Measurements from ENCODE around the gene SSR2.
A peak's percentile ranks its signal among the peaks of the same experiment; 100 is the strongest.

Gene SSR2

GRCh38 chr1:155982106-155982505, 38.6 kb downstream of the SSR2 start:
- H3K4me1 ChIP-seq = peaks cover 0 to 70% (median 53%) of the 10 kb centered on the region in 4 donors
- H3K4me3 ChIP-seq = peak overlapping the region in 1 of 2 donors; percentile 4
- no peak for DNase-seq
- H3K36me3 ChIP-seq = no peaks in the 10 kb centered on the region
- no peak for TF ChIP-seq CTCF (IDR thresholded peaks at IDR 0.05)
- H3K27ac ChIP-seq = peak overlapping the region; percentile 98 to 99
- H3K9me3 ChIP-seq = no peaks in the 10 kb centered on the region
- H3K27me3 ChIP-seq = no peaks in the 10 kb centered on the region
- intact Hi-C loops (cut with DNase I; ENCODE audit: low total_unique reads) = no loop called here

GRCh38 chr1:155981266-155982088, 39.3 kb downstream of the SSR2 start:
- Histone ChIP-seq H3K4me1 (peaks cover 0 to 74% (median 53%) of the 10 kb centered on the region in 4 donors), H3K9me3 (no peaks in the 10 kb centered on the region), H3K4me3 (peak overlapping the region in 1 of 2 donors; percentile 11), H3K27ac (peak overlapping the region; percentile 98 to 99), H3K27me3 (no peaks in the 10 kb centered on the region), H3K36me3 (no peaks in the 10 kb centered on the region)
- intact Hi-C loops (cut with DNase I; ENCODE audit: low total_unique reads) = no loop called here
- peak; percentile 66 to 76 for DNase-seq
- no peak for TF ChIP-seq CTCF (IDR thresholded peaks at IDR 0.05)

GRCh38 chr1:155979597-155980343, 41.0 kb downstream of the SSR2 start:
- intact Hi-C loops (cut with DNase I; ENCODE audit: low total_unique reads) = no loop called here
- H3K4me1 ChIP-seq = peaks cover 0 to 79% (median 64%) of the 10 kb centered on the region in 4 donors

GRCh38 chr1:155978973-155979429, 41.8 kb downstream of the SSR2 start:
- Histone ChIP-seq H3K27ac (peak overlapping the region; percentile 98 to 99), H3K4me3 (peak overlapping the region; percentile 89 to 98), H3K36me3 (no peaks in the 10 kb centered on the region), H3K9me3 (no peaks in the 10 kb centered on the region), H3K4me1 (peaks cover 0 to 80% (median 69%) of the 10 kb centered on the region in 4 donors), H3K27me3 (no peaks in the 10 kb centered on the region)
- no peak for TF ChIP-seq CTCF (IDR thresholded peaks at IDR 0.05)
- no peak for DNase-seq
- intact Hi-C loops (cut with DNase I; ENCODE audit: low total_unique reads) = no loop called here

More at GRCh38 chr1:155979597-155980343, 41.0 kb downstream of the SSR2 start:
- H3K36me3 ChIP-seq = no peaks in the 10 kb centered on the region
- H3K27ac ChIP-seq = peak overlapping the region; percentile 98 to 99
- H3K4me3 ChIP-seq = peak overlapping the region; percentile 89 to 98
- H3K27me3 ChIP-seq = no peaks in the 10 kb centered on the region
- peak; percentile 57 to 90 for DNase-seq
- TF ChIP-seq CTCF (IDR thresholded peaks at IDR 0.05) = no peak
- H3K9me3 ChIP-seq = no peaks in the 10 kb centered on the region

- no peaks in the 10 kb centered on the region for H3K9me3 ChIP-seq
- intact Hi-C loops (cut with DNase I; ENCODE audit: low total_unique reads) = no loop called here
- peaks cover under 1 to 80% (median 69%) of the 10 kb centered on the region in 4 donors for H3K4me1 ChIP-seq
- H3K4me3 ChIP-seq = peak within 1 kb of the TSS; percentile 89 to 98
- no peaks in the 10 kb centered on the region for H3K36me3 ChIP-seq
- no peak for TF ChIP-seq CTCF (IDR thresholded peaks at IDR 0.05)
- DNase-seq = peak; percentile 90 to 93
- no peaks in the 10 kb centered on the region for H3K27me3 ChIP-seq
- peak within 1 kb of the TSS; percentile 98 to 99 for H3K27ac ChIP-seq
Observed at GRCh38 chr1:155978325-155978972, 42.3 kb downstream of the SSR2 start, which contains the start of gene ARHGEF2. TSS of gene ARHGEF2 (minus strand) at chr1:155978547. CDS start at chr1:155978427, 120 bp downstream.

All from tibial artery (tissue), 4 donors.